HG03064 (cell line): ENCODE data around the gene MRPL45.

Experiments
- ATAC-seq: cut with Tn5 transposase; IDR thresholded peaks from one replicate; pipeline ENCODE4 v1.9.1; 2021; ENCODE audit warnings: low read depth; ENCODE audit not compliant: unreplicated experiment

Gene MRPL45

GRCh38 chr17:38324141-38324697 lies 27.3 kb downstream of the MRPL45 start:
- no peak for ATAC-seq

GRCh38 chr17:38324772-38325171 lies 27.8 kb downstream of the MRPL45 start:
- no peak for ATAC-seq

GRCh38 chr17:38325221-38325851 lies 28.4 kb downstream of the MRPL45 start:
- ATAC-seq, result no peak

- no peak for ATAC-seq
These were observed 30.2 kb downstream of the MRPL45 start for GRCh38 chr17:38326996-38327792.

- no peak for ATAC-seq
These were observed 31.0 kb downstream of the MRPL45 start for GRCh38 chr17:38327936-38328335.

- ATAC-seq, result no peak
These were observed 31.7 kb downstream of the MRPL45 start for GRCh38 chr17:38328620-38329019.

- ATAC-seq, result no peak
These were observed 32.3 kb downstream of the MRPL45 start for GRCh38 chr17:38329284-38329683.

- ATAC-seq, result no peak
These were observed 33.1 kb downstream of the MRPL45 start for GRCh38 chr17:38329808-38330730.

GRCh38 chr17:38330941-38331411 lies 34.0 kb downstream of the MRPL45 start:
- ATAC-seq, result no peak

- no peak for ATAC-seq
These were observed 35.8 kb downstream of the MRPL45 start for GRCh38 chr17:38332735-38333134.

GRCh38 chr17:38333635-38334295 lies 36.8 kb downstream of the MRPL45 start:
- ATAC-seq, result no peak

GRCh38 chr17:38334480-38335364 lies 37.8 kb downstream of the MRPL45 start:
- ATAC-seq, result no peak

GRCh38 chr17:38336838-38337237 lies 39.9 kb downstream of the MRPL45 start:
- no peak for ATAC-seq

- no peak for ATAC-seq
These were observed 41.1 kb downstream of the MRPL45 start for GRCh38 chr17:38338053-38338452.

GRCh38 chr17:38338535-38338934 lies 41.6 kb downstream of the MRPL45 start:
- ATAC-seq, result no peak

GRCh38 chr17:38339891-38340290 lies 42.9 kb downstream of the MRPL45 start:
- no peak for ATAC-seq

- no peak for ATAC-seq
These were observed 44.2 kb downstream of the MRPL45 start for GRCh38 chr17:38341035-38341721.

GRCh38 chr17:38342886-38343607 lies 46.1 kb downstream of the MRPL45 start:
- ATAC-seq, result no peak
